HUES48 (cell line): ENCODE data around the gene PLCL1.

ENCODE experiments used
- H3K27ac ChIP-seq: one replicate; pipeline ENCODE4 v1.7.0; 2013; ENCODE audit warnings: low read depth, low read length, inconsistent platforms
- H3K27me3 ChIP-seq: 2 replicates; pipeline ENCODE4 v1.6.1; 2013; ENCODE audit warnings: mild to moderate bottlenecking, low read length; ENCODE audit not compliant: control insufficient read depth, insufficient read depth
- H3K36me3 ChIP-seq: 2 replicates; pipeline ENCODE4 v1.6.1; 2013; ENCODE audit warnings: low read length; ENCODE audit not compliant: control insufficient read depth, insufficient read depth
- H3K4me1 ChIP-seq: 2 replicates; pipeline ENCODE4 v1.6.1; 2013; ENCODE audit warnings: mild to moderate bottlenecking, low read length; ENCODE audit not compliant: control insufficient read depth, insufficient read depth
- H3K4me3 ChIP-seq: 2 replicates; pipeline ENCODE4 v1.5.1; 2013; ENCODE audit warnings: mild to moderate bottlenecking, low read depth, low read length
- H3K9ac ChIP-seq: 2 replicates; pipeline ENCODE4 v1.6.1; 2013; ENCODE audit warnings: mild to moderate bottlenecking, low read depth, low read length, moderate library complexity
- H3K9me3 ChIP-seq: 2 replicates; pipeline ENCODE4 v1.6.1; 2013; ENCODE audit warnings: low read length; ENCODE audit not compliant: control insufficient read depth, insufficient read depth

PLCL1 gene

DNA sequence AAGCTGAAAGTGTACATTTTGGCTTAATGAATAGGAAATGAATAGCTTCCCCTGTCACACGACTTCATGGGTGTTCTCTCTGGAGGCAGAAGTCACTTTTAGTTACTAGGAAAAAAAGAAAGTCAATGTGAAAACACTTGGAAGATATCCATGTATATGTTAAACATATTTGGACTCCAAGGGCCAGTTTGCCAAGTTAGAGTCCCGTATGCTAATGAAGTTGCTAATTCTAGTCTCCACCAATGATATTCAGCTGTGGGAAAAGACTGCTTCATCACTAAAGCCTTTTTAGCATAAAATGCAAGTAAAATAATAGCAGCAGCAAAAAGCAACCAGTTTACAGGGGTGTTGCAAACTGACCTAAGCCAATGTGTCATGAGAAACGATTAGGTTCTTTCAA lies 108.7 kb downstream of the PLCL1 start:
- Histone ChIP-seq H3K4me1 (no peaks in the 10 kb centered on the region), H3K9me3 (no peaks in the 10 kb centered on the region), H3K27ac (no peak overlapping the region), H3K27me3 (no peaks in the 10 kb centered on the region), H3K9ac (no peak overlapping the region), H3K4me3 (no peak overlapping the region), H3K36me3 (no peaks in the 10 kb centered on the region)

DNA sequence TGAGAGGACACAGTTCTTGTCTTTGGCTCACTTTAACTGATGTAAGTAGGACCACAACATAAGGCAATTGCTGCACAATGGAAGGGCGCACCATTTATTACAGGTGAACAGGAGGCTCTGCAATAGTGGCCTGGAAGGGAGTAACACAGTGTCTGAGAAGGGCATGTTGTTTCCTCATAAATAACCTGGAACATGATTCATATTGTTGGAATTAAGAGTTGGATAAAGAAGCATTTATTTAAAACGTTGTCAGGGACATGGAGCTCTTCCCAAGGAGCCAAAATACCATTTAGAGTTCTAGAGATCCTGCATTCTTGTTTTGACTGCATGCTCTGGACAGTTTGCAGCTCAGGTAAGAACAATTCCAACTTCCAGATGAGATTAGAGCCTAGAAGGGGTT lies 110.4 kb downstream of the PLCL1 start:
- H3K27ac ChIP-seq: no peak overlapping the region
- H3K27me3 ChIP-seq: no peaks in the 10 kb centered on the region
- no peaks in the 10 kb centered on the region for H3K4me1 ChIP-seq
- no peak overlapping the region for H3K9ac ChIP-seq
- H3K36me3 ChIP-seq: no peaks in the 10 kb centered on the region
- H3K4me3 ChIP-seq: no peak overlapping the region
- no peaks in the 10 kb centered on the region for H3K9me3 ChIP-seq

DNA sequence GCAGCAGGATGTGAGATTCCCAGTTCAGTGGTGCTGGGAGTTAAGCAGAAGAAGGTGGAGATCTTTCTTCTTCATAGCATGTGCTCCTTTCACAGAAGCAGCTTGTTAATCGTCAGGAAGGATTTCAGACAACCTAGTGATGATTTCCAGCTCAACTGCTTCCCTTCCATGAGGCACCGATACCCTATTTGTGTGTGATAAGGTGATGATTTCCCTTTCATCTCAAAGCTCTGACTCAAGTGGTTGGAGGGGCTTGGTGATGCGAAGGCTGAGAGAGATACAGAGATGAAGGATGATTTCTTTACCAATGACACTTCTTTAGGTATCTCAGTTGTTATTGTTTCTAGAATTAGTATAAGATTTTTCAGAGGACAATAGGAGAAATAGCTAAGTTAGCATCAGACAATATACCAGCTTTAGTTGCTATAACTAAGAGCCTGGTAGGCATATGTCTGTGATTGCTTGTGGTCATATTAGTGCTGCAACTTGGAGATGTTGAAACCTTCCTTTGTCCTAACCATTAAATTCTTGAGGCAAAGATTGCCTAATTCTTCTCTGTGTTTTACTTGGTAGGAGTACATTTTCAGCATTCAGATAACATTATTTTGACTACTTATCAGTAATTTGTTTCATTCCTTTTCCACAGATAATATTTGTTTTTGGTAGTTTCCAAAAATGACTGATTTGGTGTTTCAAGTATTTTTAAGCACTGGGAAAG lies 111.3 kb downstream of the PLCL1 start:
- no peak overlapping the region for H3K27ac ChIP-seq
- no peaks in the 10 kb centered on the region for H3K36me3 ChIP-seq
- no peak overlapping the region for H3K9ac ChIP-seq

DNA sequence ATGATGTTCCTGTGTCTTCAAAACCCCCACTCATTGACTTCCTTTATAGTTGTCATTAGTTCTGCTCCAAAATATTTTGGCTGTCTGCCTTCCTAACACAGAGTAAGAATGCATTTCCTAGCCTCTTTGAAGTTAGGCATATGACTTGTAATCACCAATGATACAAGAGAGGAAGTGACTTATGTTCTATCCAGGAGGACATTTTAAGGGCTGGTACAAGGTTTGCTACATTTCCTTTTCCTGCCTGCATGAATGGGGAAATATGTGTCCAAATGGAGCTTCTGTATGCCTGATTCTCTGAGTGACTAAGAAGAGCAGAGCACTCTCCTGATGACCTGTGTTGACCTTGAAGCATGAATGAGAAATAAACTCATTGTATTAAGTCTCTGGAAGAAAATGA lies 115.1 kb downstream of the PLCL1 start:
- no peak overlapping the region for H3K4me3 ChIP-seq
- no peaks in the 10 kb centered on the region for H3K27me3 ChIP-seq
- no peaks in the 10 kb centered on the region for H3K36me3 ChIP-seq
- no peak overlapping the region for H3K9ac ChIP-seq
- no peak overlapping the region for H3K27ac ChIP-seq
- no peaks in the 10 kb centered on the region for H3K9me3 ChIP-seq
- H3K4me1 ChIP-seq: no peaks in the 10 kb centered on the region

More for the DNA sequence above, 111.3 kb downstream of the PLCL1 start:
- Histone ChIP-seq H3K4me1 (no peaks in the 10 kb centered on the region), H3K4me3 (no peak overlapping the region), H3K9me3 (no peaks in the 10 kb centered on the region), H3K27me3 (no peaks in the 10 kb centered on the region)

DNA sequence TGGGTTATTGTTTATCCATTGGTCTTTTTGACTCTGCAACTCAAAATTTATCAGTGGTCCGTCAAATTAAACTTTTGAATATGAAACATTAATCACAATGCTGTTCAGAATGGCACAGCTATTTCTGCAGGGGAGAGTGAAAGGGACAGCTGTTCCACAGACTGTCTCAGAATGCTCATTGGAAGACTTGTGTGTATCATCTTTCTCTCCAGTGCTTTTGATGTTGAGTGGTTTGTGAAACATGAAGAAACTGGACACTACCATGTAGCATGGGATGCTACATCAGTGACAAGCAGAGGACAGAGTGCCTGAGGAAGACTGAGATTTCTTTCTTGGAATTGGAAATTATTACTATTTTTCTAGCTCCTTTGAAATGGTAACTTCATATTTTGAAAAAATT lies 115.7 kb downstream of the PLCL1 start:
- Histone ChIP-seq H3K9ac (no peak overlapping the region), H3K4me3 (no peak overlapping the region), H3K9me3 (no peaks in the 10 kb centered on the region), H3K36me3 (no peaks in the 10 kb centered on the region), H3K27me3 (no peaks in the 10 kb centered on the region), H3K27ac (no peak overlapping the region), H3K4me1 (no peaks in the 10 kb centered on the region)

DNA sequence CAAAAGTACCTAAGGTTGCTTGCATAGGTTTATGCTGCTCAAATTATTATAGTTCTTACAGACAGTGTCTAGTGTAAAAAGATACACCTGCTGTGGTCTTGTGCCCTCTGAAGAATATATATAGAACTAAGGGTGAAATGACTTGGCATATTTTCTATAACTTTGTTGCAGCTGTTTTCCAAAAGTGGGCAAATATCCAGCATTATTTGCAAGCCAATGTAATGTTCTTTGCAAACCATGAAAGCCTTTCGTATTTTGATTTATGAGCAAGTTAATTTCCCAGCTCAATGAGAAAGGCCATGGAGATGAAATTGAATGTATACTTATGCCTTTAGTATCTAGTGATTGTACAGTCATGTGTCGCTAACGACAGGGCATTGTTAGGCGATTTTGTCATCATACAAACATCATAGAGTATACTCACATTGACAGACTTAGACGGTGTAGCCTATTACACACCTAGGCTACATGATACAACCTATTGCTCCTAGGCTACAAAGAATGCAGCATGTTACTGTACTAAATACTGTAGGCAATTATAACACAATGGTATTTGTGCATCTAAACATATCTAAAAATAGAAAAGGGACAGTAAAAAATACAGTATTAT lies 116.3 kb downstream of the PLCL1 start:
- Histone ChIP-seq H3K27me3 (no peaks in the 10 kb centered on the region), H3K4me3 (no peak overlapping the region), H3K9me3 (no peaks in the 10 kb centered on the region), H3K9ac (no peak overlapping the region), H3K4me1 (no peaks in the 10 kb centered on the region), H3K36me3 (no peaks in the 10 kb centered on the region), H3K27ac (no peak overlapping the region)

DNA sequence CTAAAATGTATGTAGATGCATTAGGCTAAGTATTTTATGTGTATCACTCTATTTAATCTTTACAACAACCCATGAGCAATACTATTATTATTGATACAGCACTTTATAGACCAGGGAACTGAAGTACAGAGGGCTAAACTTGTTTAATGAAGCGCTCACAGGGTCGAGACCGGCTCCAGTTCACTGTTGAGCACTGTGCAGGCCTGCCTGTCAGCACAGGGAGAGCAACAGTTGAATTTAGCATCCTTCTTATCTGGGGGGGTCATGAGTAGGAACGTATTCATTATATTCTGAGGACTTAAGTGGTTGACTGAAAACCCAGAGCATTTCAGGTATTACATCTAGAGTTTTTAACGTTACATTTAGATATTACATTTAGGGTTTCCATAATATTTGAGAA lies 120.1 kb downstream of the PLCL1 start:
- Histone ChIP-seq H3K9ac (no peak overlapping the region), H3K27me3 (no peaks in the 10 kb centered on the region), H3K27ac (no peak overlapping the region), H3K36me3 (no peaks in the 10 kb centered on the region), H3K4me1 (no peaks in the 10 kb centered on the region), H3K4me3 (no peak overlapping the region), H3K9me3 (no peaks in the 10 kb centered on the region)

DNA sequence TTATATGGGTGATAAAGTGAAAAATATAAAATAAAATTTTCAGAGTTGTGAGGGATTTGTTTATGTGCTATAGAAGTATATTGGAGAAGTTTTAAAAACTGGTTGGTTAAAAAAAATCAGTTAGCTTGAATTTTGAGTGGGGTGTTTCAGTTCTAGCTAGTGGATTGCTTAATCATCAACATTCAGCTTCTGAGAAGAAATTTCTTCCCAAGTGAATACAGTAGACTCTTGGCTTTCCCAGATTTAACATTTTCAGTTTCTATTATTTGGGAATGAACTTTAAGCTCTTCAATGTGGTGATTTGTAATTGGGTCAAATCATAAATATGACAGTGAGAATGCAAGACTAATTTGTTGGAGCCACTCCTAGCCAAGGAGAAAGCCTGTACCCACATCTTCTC lies 120.8 kb downstream of the PLCL1 start:
- Histone ChIP-seq H3K27ac (no peak overlapping the region), H3K36me3 (no peaks in the 10 kb centered on the region), H3K4me1 (no peaks in the 10 kb centered on the region), H3K9me3 (no peaks in the 10 kb centered on the region), H3K4me3 (no peak overlapping the region), H3K27me3 (no peaks in the 10 kb centered on the region), H3K9ac (no peak overlapping the region)

DNA sequence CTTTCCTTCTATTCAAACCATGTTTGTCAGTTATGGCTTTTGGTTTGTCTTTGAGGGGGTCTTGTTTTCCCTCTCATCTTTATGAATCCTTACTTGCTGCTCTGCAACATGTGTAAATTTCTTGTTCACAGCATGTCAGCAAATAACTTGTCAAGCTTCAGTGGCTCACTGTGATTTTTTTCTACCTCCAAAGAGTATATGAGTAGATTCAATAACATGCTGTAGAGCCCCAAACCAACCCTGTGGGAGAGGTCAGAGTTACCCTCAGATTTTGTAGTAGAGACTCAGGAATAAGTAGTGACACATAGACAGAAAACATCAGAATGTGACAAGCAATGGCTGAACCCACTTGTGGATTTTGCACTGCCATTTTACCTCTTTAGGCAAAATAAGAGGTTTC lies 121.6 kb downstream of the PLCL1 start:
- Histone ChIP-seq H3K4me1 (no peaks in the 10 kb centered on the region), H3K9me3 (no peaks in the 10 kb centered on the region), H3K27me3 (no peaks in the 10 kb centered on the region), H3K27ac (no peak overlapping the region), H3K4me3 (no peak overlapping the region), H3K9ac (no peak overlapping the region), H3K36me3 (no peaks in the 10 kb centered on the region)

DNA sequence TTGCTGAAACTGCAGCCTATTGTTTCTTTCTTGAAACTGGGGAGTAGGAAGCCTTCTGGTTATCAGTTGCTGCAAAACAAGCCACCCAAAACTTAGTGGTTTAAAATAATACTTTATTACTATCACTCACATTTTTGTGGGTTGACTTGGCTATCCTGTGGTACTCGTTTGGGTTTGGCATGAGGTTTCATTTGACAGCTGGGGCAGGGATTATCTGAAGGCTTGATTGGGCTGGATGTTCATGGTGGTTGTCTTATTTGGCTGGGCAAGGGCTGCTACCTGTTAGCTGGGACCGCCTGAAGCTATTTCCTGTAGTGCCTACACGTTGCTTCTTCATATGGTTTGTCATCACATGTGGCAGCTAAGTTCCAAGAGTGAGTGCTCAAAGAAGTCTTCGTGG lies 122.3 kb downstream of the PLCL1 start:
- H3K9me3 ChIP-seq: no peaks in the 10 kb centered on the region
- no peaks in the 10 kb centered on the region for H3K27me3 ChIP-seq
- no peaks in the 10 kb centered on the region for H3K4me1 ChIP-seq
- no peak overlapping the region for H3K4me3 ChIP-seq
- H3K27ac ChIP-seq: no peak overlapping the region
- H3K9ac ChIP-seq: no peak overlapping the region
- no peaks in the 10 kb centered on the region for H3K36me3 ChIP-seq

DNA sequence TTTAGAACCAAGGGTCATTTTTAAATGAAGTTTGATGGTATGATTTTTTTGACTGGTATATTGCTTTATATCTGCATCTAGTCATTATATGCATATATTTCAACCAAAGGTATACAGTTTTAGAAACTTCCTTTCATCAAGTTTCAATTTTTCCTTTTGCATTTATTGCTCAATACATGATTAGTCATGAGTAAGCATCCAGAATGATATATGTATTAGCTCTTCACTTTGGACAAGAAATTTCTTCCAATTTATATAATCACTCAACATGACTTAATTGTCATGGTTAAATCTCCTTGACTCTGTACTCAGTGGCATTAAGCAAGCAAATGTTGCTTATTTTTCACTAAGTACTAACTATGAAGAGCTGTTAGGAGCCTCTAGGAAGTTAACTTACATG lies 123.6 kb downstream of the PLCL1 start:
- H3K4me3 ChIP-seq: no peak overlapping the region
- H3K27ac ChIP-seq: no peak overlapping the region
- no peaks in the 10 kb centered on the region for H3K4me1 ChIP-seq
- no peaks in the 10 kb centered on the region for H3K9me3 ChIP-seq
- H3K27me3 ChIP-seq: no peaks in the 10 kb centered on the region
- H3K9ac ChIP-seq: no peak overlapping the region
- no peaks in the 10 kb centered on the region for H3K36me3 ChIP-seq
